Stimulated activated CD4-positive, alpha-beta T cell treated with anti-CD3 and anti-CD28 coated beads, Interleukin-12 subunit alpha, Interleukin-12 subunit beta, amount 100 ng/mL, for 48 hours (primary cell): Measurements from ENCODE around the gene INHBA.

Experiments used
- DNase-seq, 3 donors: peaks; one replicate each; pipeline ENCODE4 v3.0.0-alpha.2; 2020; ENCODE audit warnings: low read depth in 2 of 3, low spot score in 1 of 3

The INHBA gene

DNA sequence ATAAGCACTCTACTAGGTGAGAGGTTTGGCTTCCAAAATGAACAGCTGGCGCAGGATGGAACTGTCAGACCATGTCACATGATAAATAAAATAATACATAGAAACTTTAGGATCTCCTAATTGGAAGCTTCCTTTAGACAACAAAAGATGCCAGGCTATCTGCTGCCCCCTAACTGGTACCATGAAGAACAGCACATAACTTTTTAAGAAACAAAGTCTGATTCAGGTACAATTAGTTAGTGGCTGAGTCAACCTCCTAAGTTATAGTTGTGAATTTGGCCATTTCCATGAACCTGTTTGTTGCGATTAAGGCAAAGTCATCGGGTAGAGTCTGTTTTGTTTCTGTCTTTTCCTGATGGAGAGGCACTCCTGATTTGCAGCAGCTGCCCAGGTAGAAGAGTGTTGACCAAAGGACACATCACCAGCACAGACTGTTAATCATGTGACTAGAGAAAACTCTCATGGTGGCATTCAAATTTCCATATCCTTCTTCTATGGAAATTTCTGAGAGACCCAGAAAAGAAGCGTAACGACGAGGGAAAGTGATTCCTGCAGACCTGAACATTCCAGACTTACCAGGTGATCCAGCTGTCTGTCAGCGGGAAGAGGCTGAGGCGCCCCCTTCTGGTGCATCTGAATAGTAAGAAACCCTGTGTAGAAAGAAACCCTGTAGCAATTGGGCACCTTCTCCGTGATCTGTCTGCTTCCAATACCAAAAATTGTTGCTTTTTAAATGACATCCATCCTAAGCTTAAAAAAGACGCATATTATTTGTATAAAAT is 8.6 kb upstream of the INHBA start:
- no peak for DNase-seq

DNA sequence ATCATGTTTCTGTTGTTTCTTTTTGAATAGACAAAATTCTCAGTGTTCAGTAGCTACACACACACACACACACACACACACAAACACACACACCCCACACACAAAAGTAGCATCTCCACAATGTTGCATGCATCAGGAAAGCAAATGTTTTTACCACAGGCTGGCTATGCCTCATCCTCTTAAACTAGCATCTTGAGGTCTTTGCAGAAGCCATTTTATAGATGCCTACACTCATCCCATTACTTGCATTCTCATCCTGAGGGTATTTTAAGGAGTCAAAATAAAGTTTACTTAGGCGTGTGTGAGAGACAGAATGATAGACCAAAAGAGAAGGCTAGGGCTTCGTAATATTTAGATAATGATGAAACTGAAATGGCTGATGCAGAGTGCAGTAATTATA is 7.9 kb upstream of the INHBA start:
- DNase-seq, result no peak

DNA sequence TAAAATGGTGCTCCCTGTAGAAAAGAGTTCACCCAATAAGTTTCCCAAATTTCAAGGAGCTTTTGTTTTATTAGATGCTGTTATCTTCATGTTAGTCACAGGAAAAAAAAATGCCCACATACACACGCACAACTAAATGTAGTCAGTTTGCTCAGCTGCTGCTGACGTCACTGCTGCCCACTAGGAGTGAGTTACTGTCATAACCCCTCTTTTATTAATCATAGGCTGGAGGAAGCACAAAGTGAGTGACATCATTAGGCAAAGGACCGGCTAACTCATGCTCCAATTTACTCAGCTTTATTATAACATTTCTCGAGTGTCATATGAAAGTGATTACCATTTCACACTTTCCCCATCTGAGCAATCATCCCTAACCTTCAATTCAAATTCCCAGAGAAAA is 6.7 kb upstream of the INHBA start:
- DNase-seq, result no peak

DNA sequence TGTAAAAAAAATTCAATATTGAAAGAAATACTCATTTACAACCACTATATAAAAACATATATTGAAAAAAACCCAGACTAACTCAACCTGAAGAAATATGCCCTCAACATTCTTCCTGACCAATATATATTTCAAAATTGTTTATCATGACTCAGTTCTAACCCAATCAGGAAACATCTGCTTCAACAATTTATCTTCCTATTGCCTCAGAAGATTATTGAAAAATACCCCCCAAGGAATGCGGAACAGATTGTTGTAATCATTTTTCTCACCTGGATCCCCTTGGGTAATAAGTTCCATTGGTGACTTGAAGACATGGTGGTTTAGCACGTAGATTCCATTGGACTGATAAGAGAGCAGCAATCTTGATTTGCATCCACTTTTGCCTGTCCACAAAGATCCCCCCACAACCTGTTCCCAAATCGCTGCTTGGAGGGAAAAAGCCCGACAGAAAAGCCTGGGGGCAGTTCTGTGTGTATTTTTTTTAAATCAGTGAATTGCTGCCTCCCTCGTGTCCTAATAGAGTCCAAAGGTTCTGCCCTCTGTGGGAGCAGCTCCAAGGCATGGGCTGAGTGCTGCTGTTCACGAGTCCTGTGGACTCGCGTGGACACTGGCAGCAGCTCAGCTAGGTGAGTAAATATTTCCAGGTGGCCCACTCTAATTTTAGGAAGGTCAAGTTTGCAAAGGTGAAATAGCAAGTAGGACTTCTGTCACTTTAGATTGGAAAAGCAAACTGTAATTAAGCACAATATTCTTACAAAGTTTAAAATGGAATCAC is 5.9 kb upstream of the INHBA start:
- no peak for DNase-seq

DNA sequence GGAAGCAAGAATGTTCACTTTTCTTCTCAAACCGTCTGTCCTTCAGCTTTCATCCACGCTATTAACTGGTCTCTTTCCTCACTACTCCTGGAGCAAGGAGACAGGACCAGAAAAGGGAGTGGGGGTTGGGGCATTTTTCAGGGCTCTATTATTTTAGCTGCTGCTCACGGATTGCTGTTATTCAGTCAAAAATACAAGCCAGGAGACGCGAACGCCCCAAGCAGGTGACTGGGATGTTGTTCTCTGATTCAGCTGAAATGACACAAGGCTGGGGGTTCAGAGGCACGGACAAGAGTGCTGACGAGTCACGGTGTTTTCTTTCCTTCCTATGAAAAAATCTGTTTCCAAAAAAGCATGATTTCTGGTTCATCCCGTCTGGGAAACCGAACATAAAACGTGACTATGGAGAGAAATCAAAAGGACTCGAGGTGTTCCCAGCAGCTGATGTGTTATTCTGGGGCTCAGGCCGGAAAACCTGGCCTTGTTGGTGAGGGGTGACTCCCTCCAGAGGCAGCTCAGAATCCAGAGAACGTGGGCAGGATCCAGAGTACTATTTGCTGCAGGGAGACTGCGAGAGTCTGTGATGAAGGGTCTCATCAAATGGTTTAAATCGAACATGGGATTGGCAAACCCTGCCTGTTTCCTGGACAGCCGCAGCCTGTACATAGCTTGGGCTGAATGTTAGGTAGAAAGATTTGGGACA is 3.5 kb upstream of the INHBA start:
- no peak for DNase-seq

DNA sequence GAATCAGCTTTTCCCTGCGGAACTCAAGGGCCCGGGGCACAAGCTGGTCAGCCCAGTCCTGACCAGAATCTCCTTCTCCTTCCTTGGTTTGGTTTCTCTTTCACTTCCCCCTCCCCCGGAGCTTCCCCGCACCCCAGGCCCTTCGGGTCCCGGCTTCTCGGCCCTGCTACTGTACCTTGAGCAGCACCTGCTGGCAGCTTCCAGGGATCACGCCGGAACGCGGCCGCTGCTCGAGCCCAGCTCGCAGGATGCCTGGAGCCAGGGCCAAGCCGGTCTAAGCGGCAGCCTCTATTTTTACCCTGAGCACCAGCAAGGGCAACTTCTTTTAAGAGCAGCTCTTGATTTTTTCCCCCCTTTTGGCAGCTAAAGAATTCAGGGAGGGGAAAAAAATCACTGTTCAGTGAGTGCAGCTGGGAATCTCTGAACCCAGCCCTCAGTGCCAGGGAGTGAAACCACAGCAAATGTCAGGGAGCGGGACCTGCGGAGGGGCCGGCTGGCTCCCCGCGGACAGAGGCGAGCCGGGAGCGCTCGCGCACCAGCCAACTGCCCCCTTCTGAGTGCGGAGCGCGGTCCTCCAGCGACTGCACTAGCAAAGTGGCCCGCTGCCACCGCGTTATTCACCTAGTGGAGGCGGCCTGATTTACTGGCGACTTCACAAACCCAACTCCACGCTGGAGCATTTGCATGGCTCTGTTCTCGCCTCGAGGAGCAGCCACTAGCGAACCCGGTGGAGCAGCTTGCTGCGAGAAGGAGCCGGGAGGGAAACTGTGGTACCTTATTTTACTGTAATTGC is 2.4 kb upstream of the INHBA start:
- DNase-seq, result peak; percentile 20 to 32 (median 28)

DNA sequence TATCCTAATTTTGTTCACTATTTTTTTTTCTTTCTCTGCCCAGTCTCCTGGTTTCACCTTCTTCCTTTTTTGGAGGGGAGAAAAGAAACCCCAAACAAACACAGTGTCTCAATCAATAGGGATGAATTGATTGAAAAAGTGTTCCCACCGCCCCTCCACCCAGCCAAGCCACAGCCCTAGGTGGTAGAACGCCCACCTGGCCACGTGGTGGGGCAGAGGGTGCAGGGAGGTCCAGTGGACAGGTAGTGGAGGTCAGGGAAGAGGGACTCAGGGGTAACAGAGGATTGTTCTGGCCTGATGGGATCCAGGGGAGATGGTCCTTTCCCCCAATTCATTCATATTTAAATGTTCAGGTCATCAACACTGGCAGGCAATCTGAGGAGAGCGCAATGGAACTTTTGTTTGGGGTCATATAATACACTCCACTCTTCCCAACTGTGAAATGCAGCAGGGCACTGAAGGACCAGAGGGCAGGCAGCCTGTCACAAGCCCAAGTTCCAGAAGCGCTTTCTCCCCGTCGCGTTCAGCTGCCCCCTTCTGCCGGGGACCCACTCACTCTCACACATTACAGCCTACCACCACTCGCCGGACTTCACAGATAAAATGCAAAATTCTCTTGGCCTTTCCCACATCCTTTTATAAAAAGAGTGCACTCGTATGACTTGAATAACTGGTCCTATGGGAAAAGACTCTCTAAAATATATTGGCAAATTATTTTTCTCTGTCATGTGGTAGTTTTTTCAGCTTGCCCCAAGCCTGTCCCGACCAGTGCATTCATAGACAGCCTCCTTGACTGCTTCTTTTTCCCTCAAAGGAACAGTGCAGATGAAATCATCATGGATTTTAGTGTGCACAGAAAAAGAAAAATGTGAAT is 1.6 kb downstream of the INHBA start:
- no peak for DNase-seq

DNA sequence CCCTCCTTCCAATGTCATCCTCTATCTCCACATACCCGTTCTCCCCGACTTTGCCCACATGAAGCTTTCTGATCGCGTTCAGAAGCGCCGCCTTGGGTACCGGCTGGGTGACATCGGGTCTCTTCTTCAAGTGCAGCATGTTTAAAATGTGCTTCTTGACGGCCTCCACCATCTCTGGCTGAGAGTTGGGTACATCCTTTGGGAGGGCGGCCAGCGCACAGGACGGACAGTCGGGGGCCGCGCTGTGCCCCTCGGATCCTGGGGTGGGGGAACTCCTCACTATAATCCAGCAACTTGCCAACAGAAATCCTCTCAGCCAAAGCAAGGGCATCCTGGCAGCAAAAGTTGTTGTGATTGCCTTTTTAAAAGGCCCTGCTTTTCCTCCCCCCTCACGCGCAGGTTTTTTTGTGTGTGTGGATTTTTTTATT is 2.8 kb downstream of the INHBA start:
- no peak for DNase-seq

DNA sequence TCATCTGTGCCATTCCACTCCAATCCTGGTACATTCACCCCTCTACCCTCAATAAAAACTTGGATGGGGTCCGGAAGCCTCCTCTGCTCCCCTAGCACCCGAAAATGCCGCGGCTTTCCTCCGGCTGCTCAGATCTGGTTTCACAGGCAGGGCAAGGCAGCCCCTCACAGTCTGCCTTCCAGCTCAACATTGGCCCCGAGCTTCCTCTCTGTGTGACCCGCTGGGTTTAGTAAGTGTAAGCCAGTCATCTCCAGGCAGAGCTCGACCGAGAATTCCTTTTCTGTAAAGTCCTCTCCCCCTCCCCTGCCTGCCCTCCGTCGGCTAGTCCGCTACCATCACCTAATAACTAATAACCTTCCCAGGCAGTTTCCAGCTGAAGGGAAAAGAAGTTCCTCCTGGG is 3.4 kb downstream of the INHBA start:
- DNase-seq, result no peak

DNA sequence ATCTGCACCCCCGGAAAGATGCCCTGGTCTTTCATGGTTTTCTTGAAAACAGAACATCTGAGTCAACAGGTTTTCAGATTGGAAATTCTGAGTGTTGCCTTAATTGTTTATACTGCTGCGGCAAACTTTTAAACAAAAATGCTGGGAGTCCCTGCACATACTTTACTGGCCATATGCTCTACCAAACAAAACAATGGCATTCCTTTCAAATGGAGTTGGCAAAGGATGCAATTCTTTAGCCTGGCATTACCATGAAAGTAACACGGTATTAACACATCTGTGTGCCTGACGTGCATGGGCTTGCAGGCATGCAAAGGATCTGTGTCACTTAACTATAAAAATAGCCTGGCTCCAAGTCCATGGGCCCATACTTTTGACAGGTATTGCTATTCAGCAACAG is 4.2 kb downstream of the INHBA start:
- no peak for DNase-seq

DNA sequence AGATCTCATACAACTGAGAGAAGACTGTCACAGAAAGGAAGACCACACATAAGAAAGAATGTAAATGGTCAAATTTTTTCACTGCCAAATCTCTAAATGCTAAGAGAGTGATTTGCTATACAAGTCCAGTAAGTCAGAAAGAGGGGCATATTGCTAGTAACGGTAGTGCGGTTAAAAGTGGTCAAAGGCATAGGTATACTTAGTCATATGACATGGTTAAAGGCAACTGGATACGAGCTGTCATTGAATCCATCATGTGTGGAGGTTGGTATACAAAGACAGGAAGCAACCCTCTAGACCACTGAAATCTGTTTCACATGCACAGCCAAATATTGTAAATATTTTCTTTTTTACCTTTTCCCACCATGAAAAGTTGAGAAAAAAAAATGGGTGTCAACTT is 4.8 kb downstream of the INHBA start:
- no peak for DNase-seq

DNA sequence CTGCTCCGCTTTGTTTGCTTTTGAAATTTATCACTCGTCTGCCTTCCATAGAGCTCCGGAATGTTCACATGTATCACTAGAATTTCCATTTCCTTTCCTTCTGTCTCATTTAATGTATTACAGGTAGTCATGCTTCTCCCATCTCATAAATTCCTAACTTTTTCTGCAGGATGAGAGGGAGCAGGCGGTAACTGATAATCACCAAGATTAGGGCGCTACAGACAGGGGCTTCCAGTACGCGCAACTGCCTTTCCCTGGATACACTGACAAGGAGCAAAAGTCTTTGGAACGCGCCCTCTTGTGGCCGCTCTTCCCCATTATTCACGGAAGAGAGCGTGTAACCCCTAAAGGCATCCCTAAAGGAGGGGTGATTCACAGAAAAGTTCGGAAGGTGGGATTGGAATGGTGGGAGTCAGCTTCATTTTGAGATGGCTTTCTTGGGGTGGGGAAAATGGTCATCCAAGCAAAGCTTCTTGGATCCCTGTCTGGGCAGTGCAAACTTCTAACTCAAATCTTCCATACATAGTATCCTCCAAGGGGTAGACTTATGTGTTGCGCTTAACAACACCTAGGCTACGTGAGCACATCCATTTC is 6.5 kb downstream of the INHBA start:
- peak in 1 of 3 donors; percentile 19 for DNase-seq

DNA sequence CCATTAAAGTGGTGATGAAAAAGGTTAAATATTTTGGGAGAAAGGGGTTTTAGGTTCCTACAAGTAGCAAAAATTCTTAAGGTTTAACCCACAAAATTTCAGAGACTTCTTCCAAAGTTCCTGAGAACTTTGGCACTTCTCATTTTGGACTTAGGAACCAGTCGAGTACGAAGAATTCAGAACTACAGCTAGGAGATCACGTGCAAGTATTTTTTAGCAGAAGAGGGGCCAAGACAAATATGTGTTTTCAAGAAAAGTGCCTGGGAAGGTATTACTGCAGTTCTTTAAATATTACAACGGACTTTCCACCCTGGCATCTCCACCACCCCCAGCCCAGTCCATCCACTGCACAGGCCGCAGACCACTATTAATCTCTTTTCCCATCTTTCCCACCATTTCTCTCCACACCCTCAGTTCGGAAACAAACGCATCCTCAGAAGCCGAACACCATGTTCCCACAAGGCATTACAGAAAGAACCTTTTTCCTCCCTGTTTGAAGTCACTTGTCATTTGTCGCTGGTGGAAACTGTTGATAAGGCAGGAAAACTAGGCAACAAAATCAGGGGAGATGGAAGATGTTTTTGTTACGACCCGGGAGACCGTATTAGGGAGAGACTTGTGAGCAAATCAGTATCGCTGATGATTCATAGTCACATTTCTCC is 7.1 kb downstream of the INHBA start:
- DNase-seq, result no peak

DNA sequence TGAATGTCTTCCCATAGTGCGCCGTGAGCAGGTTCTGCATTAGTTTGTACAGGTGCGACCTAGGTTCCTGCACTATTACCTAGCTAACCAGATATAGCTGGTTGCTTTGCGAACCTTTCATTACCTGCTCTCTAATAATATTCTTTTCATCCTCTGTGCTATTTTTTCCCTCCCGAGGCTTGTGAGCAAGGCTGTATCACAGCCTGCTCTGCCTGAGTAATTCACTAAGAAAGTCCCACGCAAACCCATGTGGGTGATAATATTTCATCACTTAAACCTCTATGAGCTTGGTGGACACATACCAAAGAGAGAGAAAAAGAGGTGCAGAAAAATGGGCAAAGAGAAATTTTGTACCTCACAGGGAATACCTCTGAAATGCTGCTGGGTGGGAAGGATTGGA is 8.4 kb downstream of the INHBA start:
- DNase-seq, result no peak

DNA sequence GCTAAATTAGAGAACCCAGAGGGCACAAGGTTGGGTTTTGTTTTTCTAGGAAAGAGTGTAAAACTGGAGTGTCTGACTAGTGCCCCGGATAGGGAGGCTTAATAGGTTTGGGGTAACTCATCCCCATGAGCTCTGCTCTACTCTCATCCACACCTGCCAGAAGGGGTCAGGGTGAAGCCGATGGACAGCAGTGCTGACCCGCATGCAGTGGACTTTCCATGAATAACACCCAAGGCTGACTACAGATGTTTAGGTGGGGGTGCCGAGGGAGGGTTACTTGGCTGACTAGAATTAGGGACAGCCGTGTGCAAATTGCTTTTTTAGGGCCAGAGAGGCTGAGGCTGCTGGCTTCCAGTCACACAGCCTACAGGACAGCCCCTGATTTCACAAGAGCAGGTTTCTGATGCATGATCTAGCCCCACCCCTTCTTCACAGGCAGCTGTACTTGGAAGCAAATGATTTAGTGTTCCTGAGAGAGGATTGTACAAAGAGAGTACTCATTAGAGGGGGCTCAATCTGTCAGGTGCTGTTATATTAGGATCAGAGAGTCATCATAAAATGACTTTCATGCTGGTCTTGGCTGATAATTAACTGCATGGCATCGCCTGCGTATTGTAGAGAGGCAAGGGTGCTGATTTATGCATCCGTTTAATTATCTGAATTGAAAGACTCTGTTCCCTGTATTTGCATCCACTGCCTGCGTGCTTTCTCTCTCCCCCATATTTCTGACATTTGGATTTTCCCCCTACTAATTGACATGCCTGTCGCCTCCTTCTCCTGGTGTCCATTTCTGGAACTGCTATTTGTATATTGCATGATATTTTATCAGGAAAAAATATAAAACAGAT is 9.5 kb downstream of the INHBA start:
- no peak for DNase-seq

DNA sequence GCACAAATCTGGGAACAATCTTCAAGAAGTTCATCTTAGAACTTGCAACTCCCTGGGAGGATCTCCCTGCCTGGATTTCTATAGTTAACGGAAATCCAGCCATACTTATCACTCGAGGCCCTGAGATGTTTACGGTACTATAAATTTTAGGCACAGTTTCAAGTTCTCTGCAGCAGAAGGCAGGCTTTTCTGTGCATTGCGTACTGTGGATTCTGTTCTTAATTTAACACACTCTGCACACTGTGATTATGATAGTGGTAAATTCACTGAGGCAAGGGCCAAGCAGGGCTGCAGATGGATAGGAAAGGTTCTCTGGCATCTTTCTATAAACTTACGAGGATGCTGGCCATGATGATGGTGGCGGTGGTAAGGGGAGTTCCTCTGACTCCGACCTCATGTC is 10.6 kb downstream of the INHBA start:
- no peak for DNase-seq

DNA sequence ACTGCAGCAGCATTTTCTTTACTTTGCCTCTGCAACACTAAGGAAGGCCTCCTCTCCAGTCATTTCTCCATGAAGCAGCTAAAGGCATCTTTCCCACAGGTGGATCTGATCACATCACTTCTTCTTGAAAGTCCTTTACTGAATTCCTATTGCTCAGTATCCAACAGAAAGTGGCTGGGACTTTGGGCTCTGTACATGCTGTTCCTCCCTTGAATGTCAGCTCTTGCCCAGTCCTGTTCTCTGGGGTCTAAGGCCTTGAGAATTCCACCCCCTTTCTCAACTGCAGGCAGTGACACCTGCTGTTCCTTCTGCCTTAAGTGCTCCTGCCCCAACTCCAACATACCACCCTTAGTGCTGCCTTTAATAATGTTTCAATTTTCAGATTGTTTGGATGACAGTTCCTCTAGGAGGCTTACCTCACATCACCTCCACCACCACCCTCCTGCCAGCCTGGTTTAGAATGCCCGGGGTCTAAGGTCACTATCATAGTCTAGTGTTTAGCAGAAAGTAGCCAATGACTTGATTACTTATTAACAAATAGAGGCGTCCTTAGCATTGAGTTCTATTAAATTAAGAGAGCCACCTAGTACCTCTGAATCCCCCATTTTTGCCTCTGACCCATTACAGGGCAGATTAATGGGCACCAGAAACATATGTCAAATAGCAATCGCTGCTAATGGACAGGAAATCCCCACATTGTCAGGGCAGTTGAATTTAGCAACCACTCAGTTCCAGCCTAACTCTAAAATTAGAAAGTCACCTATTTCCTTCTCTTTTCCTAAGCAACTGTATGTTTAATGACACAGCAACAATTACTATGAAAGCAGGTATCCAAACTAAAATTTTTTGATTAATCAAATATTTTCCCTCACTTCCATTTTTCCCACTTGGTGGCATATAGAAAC is 11.4 kb downstream of the INHBA start:
- no peak for DNase-seq
